LNCAP (cell line): Measurements from ENCODE around the gene CERS3.
A peak's percentile ranks its signal among the peaks of the same experiment; 100 is the strongest.

Experiments
- TF ChIP-seq, protein P1 (sequence below): fragments of 450-650 bp; IDR thresholded peaks from 2 replicates; pipeline ENCODE4 v1.5.1; 2017; ENCODE audit warnings: mild to moderate bottlenecking

Gene CERS3

DNA sequence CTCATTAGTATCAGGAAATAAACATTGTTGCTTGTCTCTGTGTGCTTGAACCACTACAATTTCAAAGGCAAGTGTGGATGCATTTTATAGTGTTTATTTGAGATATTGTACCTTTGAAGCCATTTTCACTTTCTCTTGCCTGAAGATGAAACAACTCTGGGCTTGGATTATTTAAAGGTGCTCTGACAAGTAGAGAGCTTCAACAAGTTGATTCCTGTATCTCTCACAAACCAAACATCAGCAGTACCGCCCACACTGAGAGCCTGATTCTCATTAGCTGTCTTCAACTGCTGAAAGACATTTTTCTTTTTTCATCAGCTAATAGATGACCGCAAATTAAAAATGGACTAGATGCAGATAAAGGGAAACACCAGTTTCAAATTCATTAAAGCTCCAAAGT, 806 bp upstream of the CERS3 start:
- TF ChIP-seq, protein P1, sequence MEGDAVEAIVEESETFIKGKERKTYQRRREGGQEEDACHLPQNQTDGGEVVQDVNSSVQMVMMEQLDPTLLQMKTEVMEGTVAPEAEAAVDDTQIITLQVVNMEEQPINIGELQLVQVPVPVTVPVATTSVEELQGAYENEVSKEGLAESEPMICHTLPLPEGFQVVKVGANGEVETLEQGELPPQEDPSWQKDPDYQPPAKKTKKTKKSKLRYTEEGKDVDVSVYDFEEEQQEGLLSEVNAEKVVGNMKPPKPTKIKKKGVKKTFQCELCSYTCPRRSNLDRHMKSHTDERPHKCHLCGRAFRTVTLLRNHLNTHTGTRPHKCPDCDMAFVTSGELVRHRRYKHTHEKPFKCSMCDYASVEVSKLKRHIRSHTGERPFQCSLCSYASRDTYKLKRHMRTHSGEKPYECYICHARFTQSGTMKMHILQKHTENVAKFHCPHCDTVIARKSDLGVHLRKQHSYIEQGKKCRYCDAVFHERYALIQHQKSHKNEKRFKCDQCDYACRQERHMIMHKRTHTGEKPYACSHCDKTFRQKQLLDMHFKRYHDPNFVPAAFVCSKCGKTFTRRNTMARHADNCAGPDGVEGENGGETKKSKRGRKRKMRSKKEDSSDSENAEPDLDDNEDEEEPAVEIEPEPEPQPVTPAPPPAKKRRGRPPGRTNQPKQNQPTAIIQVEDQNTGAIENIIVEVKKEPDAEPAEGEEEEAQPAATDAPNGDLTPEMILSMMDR = no peak

DNA sequence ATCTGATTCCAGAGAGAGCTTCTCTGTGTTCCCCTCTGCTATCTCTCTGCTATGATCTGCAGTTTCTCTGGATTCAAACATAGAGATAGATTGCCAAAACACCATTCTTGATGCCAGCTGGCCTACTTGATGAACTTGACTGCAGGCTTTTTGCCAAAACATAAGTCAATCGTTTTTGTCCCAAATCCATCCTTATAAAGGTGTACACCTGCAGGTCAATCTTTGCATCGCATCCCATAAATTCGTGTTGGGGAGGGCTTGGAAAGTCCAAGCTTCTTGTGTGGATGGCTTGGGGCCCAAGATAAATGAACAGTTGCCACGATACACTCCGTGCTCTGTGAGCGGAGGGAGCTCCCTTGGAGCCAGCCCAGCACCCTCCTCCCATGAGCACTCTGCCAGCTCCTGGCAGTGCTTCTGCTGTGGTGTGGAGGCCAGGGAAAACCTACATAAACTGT, 2.7 kb downstream of the CERS3 start:
- TF ChIP-seq, protein P1 = peak; percentile 30; the same call in 1 of the 2 replicates

DNA sequence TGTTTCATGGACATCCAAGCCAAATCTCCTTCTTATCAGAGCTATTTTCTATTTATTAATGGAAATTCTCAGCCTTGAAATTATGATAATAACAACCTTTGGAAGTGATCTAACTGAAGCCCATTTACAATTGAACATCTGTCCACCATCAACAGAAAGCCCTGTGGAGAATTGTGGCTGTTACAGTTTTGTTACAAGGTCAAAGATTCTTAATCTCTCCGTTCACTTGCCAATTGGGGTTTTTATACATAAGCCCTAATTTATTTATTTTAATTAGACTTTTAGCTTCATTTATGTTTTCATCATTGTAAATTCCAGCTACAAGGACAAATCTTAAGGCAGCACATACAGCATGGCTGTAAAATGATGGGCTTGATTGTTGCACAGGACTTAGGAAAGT, 3.3 kb downstream of the CERS3 start:
- TF ChIP-seq, protein P1 = no peak

DNA sequence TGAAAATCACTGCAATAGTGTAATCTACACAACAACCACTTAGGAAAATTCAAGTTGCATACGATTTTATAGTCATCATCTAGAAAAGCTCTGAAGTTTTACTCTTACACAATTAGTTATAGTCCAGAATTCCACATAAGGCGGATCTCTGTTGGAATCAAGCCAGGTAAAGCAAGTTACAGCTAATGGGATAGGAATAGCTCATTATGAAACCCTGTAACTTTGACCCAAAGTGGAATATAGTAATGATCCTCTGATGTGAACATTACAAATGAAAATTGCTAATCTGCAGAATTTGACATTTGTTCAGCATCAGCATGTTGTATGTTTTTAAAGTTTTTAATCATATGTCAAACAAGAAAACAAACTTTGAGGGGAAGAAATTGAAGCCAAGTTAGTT, 4.4 kb downstream of the CERS3 start:
- TF ChIP-seq, protein P1 = no peak

DNA sequence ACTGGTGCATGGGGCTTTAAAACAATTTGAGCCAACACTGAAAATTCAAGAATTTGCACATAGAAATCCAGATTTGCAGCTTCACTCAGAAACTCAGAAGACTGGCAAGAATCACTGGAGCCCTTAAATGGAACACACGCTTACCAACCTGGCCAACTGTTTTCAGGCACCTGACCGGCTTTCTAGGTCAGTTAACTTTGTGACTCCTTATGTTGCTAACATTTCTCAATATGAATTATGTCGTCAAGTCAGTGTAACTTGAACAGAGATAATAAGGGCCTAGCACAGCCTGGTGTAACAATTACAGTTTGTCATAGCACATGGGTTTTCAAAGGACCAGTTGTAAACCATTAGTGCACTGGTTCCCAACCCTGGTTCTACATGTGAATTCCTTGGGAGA, 6.8 kb downstream of the CERS3 start:
- TF ChIP-seq, protein P1 = no peak

DNA sequence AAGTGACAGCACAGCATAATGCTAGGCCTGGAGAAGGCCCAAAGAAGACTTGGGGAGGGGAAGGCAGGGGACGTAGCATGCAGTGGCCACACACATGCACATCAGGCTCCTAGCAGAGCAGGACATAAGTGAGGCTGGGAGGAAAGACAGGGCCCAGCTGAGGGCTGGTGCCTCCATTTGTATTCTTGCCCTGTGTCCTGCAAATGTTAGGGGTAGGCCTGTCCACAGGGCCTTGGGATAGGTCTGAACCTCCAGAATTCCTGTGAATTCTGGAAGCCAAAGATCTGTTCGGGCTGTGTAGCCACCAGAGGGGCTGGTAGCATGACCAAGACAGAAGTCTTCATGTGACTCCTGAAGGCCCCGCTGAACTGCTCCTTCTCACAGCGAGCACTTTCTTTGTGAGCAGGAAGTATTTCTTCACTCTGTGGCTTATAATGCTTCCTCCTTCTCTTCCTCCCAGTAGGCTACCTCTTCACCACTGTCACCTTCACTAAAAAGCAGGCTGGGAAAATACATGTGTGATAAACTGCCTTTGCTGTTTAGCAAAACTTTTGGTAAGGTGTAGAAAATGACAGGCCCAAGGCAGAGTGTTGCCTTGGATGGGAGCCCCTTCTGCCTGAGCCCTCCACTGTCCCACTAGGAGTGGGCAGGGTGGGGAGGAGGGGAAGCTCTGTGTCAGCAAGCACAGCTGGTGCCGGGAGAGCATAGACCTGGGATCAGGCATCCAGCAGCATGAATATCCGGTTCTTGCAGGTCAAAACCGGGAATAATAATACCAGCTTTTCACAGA, 8.4 kb downstream of the CERS3 start:
- TF ChIP-seq, protein P1 = no peak

DNA sequence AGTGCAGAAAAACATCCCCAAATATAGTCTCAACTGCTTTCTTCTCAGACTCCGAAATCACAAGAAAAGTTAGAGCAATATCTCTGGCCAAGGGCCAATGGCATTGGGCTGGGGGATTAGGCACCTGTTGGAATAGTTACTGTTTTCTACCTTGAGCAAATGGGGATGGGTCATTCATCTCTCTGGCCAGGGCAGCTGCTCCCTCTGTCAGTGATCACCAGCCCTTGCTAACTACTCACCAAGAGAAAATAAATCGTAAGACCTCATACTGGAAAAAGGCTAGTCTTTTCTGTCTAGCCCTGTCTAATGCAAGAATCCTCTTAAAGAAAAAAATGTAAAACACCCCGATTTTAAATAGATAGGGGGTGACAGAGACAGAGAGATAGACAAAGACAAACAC, 10.9 kb downstream of the CERS3 start:
- TF ChIP-seq, protein P1 = no peak
